Raji (cell line): ENCODE measurements around the gene FAM199X.

Source experiments
- POLR2A ChIP-seq: IDR thresholded peaks from 2 replicates; pipeline ENCODE4 v1.6.1; 2011; ENCODE audit warnings: low read depth, low read length, control low read depth; ENCODE audit not compliant: insufficient read depth

The FAM199X gene

GRCh38 chrX:104166735-104167436, 633 bp downstream of the FAM199X start:
- TF ChIP-seq POLR2A = no peak

- no peak for TF ChIP-seq POLR2A
Observed at GRCh38 chrX:104168127-104168526, 1.9 kb downstream of the FAM199X start.

GRCh38 chrX:104172121-104172520, 5.9 kb downstream of the FAM199X start:
- TF ChIP-seq POLR2A = no peak

- TF ChIP-seq POLR2A = no peak
Observed at GRCh38 chrX:104172788-104173187, 6.5 kb downstream of the FAM199X start.

GRCh38 chrX:104173841-104174240, 7.6 kb downstream of the FAM199X start:
- no peak for TF ChIP-seq POLR2A

GRCh38 chrX:104183685-104184084, 17.4 kb downstream of the FAM199X start:
- no peak for TF ChIP-seq POLR2A

- TF ChIP-seq POLR2A = no peak
Observed at GRCh38 chrX:104187931-104188330, 21.7 kb downstream of the FAM199X start.

- TF ChIP-seq POLR2A = no peak
Observed at GRCh38 chrX:104189837-104190236, 23.6 kb downstream of the FAM199X start.

GRCh38 chrX:104193485-104193884, 27.2 kb downstream of the FAM199X start:
- TF ChIP-seq POLR2A = no peak

GRCh38 chrX:104195013-104195412, 28.8 kb downstream of the FAM199X start:
- TF ChIP-seq POLR2A = no peak

- TF ChIP-seq POLR2A = no peak
Observed at GRCh38 chrX:104195489-104196084, 29.3 kb downstream of the FAM199X start.

- TF ChIP-seq POLR2A = no peak
Observed at GRCh38 chrX:104205548-104205947, 39.3 kb downstream of the FAM199X start.

GRCh38 chrX:104211187-104211586, 44.9 kb downstream of the FAM199X start:
- TF ChIP-seq POLR2A = no peak
